HG02610 (cell line): Measurements from ENCODE around the gene TUSC1.
"Not testable (repeated sequence)": the region's sequence is repeated elsewhere in the genome, so short reads cannot be mapped to it uniquely, and the experiment has no call there.

Experiments used
- ATAC-seq: cut with Tn5 transposase; IDR thresholded peaks from one replicate; pipeline ENCODE4 v1.9.1; 2021; ENCODE audit warnings: mild to moderate bottlenecking, moderate library complexity; ENCODE audit not compliant: unreplicated experiment

TUSC1 gene

GRCh38 chr9:25678147-25678666, at the start of gene TUSC1:
TSS of gene TUSC1 (minus strand) at chr9:25678444. CDS start at chr9:25678312, 132 bp downstream.
- ATAC-seq: peak; percentile 69

DNA sequence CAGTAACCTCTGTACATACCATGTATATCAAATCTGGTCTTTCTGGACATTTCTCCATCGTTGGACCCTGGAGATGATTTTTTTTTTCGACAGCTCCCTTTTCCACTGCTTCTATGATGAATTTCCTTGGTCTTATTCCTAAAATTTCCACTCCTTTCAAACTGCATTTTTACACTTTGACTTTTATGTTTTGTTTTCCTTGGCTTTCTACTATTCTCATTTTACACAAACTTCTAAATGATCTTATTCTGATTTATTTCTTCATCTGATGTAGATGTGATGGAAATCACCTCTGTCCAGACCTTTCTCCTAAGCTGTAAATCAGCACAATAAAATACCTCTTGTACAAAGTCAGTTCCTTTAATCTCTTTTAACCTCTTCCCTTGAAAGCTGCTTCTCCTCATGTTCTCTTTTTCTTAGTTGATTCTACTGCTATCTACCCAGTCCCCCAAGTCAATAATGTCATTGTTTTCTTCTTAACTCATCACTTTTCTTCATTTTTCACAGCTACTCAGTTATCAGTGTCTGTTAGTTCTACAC, 48.7 kb upstream of the TUSC1 start:
- no peak for ATAC-seq

GRCh38 chr9:25724424-25724823, 46.2 kb upstream of the TUSC1 start:
- ATAC-seq: no peak

DNA sequence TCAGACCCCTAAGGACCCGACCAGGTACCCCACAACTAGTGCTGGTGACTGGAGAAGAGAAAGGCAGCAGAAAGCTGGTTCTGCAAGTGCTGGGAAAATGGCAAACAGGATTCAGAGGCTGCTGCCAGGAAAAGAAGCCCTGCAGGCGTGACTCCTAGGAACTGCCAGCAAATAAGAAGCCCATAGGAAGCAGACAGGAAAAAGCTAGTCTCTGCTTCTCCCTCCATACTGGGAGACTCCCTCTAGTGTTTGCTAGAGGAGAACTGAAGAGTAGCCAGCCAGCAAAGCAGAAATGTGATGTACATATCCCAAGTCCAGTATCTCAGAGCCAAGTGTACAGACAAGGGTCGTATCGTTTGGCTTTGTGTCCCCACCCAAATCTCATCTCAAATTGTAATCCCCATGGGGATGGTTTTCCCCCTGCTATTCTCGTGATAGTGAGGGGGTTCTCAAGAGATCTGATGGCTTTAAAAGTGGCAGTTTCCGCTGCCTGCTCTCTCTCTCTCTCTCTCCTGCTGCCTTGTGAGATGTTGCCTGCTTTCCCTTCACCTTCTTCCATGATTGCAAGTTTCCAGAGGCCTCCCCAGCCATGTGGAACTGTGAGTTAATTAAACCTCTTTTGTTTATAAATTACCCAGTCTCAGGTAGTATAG, 38.1 kb upstream of the TUSC1 start:
- ATAC-seq: no peak

DNA sequence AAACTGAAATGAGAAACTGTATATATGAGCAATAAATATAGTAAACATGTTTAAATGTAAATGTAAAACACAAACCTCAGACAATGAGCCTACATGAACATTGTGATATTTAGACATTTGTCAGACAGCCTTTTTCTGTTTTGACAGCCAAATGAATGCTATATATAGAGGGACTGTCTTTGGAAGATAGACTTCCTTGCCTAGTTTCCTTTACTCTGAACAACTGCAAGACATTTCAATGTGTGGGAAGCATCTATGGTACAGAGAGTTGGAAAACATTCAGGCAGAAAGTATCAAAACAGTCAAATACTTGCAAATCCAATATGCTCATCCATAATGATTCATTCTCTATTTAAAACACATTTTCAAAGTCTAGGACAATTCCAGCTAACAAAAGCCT, 31.7 kb upstream of the TUSC1 start:
- ATAC-seq: no peak

GRCh38 chr9:25704800-25705199, 26.6 kb upstream of the TUSC1 start:
- no peak for ATAC-seq

GRCh38 chr9:25703701-25704357, 25.6 kb upstream of the TUSC1 start:
- no peak for ATAC-seq

DNA sequence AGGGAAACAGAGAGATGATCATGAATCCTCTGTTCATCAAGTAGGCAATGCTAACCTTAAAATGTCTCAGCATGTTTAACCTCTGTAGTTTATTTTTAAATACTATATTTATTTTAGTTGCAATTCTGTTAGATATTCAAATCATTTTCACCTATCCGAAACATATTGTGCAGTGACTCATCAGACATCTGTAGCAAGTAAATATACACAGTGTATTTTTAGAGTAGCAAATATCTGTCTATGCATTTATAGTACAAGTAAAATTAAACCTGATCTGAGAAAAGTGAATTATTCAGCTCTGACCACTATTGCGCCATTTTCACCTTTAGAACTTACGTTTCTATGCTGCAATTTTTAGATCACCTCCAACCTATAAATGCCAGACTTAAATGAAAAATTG, 24.3 kb upstream of the TUSC1 start:
- no peak for ATAC-seq

GRCh38 chr9:25700899-25701298, 22.7 kb upstream of the TUSC1 start:
- ATAC-seq: not testable (repeated sequence)

DNA sequence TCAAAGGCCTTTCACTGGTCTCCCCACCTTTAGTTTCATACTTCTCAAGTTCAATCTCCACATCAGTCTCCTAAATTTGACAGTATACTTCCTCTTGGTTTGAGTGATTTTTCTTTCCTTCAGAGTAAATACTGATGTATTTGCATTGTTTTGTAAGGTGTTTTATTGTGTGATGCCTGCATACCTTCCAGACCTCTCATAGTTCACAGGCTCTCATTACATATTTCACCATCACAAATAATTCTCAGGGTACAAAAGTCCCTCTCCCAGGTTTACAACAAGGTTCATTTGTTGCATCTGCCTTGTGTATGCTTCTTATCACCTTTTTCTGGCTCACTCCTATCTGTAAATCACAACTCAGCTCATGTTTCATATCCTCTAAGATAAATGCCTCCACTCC, 22.2 kb upstream of the TUSC1 start:
- ATAC-seq: no peak

GRCh38 chr9:25691786-25692185, 13.5 kb upstream of the TUSC1 start:
- ATAC-seq: no peak

- no peak for ATAC-seq
Observed at GRCh38 chr9:25684321-25684720, 6.1 kb upstream of the TUSC1 start.

DNA sequence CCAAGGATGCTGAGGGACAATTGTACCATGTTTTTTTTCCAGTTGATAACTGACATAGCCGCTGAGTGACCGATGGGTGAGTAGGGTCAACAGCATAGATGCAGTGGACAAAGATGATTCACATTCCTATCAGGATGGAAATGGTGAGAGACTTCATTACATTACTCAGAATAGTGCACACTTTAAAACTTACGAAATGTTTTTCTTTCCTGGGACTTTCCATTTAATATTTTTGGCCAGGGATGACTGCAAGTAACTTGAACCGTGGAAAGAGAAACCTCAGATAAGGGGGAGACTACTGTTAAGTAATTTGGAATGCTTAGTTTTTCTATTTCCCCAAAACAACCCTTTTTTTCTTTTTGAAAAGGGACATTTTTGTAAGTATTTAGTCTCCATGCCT, 3.0 kb upstream of the TUSC1 start:
- no peak for ATAC-seq

- no peak for ATAC-seq
Observed at GRCh38 chr9:25678846-25679360, 659 bp upstream of the TUSC1 start.

GRCh38 chr9:25677301-25678146, 720 bp downstream of the TUSC1 start:
- ATAC-seq: peak; percentile 73

GRCh38 chr9:25675858-25676257, 2.4 kb downstream of the TUSC1 start:
- not testable (repeated sequence) for ATAC-seq

GRCh38 chr9:25658571-25658970, 19.7 kb downstream of the TUSC1 start:
- ATAC-seq: no peak

- no peak for ATAC-seq
Observed at GRCh38 chr9:25654417-25654816, 23.8 kb downstream of the TUSC1 start.

DNA sequence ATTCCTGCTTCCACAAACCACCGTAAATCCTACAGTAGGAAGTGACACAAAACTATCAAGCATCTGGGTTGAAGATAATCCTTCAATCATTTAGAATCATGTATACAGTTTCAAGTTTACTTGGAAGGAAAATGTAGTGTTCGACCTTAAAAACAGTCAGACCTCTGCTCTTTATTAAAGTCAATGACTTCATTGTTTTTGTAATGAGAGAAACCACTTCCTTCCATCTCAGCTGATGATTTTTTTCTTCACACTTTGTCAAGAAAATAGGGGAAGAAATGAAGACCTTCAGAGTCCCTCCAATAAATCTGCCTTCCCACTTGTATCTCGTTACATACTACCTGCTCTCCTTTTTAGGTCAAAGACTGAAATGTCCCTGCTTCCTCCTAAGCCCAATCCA, 30.1 kb downstream of the TUSC1 start:
- no peak for ATAC-seq

DNA sequence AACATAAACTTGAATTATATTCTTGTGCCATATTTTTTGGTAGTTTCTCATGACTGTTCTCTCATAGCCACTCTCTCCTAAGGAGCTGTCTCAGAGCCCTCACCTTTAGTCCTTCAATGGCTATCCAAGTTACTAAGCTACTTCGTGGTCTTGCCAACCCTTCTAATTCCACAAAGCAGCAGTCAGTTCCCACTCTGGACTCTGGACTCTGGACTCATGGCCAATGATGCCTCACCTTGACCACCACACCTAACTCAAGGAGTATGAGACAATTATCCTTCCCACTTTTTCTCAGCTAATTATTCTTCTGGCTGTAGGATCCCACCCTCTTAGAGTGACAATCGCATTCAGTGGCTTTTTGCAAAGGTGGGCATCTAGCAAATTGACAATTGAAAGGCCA, 42.2 kb downstream of the TUSC1 start:
- no peak for ATAC-seq

DNA sequence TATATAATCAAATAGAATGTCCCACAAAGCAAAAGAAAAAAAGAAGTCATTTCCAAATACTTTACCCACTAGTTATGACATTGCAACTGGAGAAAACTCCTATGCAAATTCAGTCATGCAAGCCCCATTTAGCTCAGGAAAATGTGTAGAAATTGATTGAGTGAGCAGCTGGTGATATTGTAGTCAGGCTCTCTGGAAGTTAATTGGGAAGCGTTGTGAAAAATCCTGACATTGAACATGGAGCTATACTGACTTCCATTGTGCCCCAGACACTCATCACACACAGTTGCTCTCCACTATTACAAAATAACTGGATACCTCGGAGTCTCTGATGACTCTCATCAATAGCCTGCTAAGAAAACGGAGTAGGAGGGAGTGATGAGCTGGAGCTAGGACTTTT, 49.0 kb downstream of the TUSC1 start:
- ATAC-seq: no peak
